Measurements from ENCODE around the gene LRSAM1. TPM values are rescaled to one million over a fixed set of nuclear protein-coding genes. Genes with fewer than 3 reads are reported as not detected.
A peak's percentile ranks its signal among the peaks of the same experiment; 100 is the strongest.

Gene LRSAM1
- total and polyA plus RNA-seq, 9 donors, result 9.0 to 28.5 (median 17.4) TPM

DNA sequence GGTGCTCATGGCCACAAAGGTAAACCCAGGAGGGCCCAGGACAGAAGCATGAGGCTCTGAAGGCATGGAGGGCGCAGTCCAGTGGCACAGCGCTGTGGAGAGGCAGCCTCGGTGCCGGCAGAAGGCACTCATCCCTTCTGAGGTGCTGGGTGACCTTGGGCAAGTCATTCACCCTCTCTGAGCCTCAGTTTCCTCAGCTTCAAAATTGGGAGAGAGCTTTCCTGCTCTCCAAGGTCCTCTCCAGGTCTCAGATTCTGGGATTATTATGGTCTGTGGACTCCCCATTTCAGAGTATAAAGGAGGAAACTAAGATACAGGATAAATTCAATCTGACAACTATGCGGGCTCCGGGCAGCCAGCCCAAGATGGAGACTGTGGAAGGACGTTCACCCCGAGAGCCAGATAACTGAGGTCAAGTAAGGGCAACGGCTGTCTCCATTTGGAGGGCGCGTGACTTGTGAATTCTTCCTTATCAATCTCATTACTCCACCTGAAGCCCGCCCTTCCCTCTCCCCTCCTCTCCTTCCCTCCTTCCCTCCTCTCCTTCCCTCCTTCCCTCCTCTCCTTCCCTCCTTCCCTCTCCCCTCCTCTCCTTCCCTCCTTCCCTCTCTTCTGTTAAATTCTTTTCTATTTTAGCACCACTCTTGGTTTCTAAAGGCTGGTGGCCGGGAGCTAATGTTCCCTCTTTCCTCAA is 58.1 kb downstream of the LRSAM1 start:
- Histone ChIP-seq H3K36me3 (no peaks in the 10 kb centered on the region), H3K4me1 (ENCODE audit: insufficient read depth) (peaks cover 7% of the 10 kb centered on the region), H3K4me3 (no peak overlapping the region), H3K27ac (peak overlapping the region; percentile 59 to 85), H3K27me3 (no peaks in the 10 kb centered on the region), H3K9me3 (no peaks in the 10 kb centered on the region)
- 23 to 28% (median 24%) methylated on average over 13 of the region's 13 CpGs for WGBS, 3 donors
- DNase-seq, result peak in 4 of 5 donors; percentile 63 to 84 (median 74)
- TF ChIP-seq EP300 (IDR thresholded peaks at IDR 0.05) (no peak), POLR2A (IDR thresholded peaks at IDR 0.05) (no peak)
- TF ChIP-seq, protein P1, sequence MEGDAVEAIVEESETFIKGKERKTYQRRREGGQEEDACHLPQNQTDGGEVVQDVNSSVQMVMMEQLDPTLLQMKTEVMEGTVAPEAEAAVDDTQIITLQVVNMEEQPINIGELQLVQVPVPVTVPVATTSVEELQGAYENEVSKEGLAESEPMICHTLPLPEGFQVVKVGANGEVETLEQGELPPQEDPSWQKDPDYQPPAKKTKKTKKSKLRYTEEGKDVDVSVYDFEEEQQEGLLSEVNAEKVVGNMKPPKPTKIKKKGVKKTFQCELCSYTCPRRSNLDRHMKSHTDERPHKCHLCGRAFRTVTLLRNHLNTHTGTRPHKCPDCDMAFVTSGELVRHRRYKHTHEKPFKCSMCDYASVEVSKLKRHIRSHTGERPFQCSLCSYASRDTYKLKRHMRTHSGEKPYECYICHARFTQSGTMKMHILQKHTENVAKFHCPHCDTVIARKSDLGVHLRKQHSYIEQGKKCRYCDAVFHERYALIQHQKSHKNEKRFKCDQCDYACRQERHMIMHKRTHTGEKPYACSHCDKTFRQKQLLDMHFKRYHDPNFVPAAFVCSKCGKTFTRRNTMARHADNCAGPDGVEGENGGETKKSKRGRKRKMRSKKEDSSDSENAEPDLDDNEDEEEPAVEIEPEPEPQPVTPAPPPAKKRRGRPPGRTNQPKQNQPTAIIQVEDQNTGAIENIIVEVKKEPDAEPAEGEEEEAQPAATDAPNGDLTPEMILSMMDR (IDR thresholded peaks at IDR 0.05), result no peak
- intact Hi-C loops (cut with DNase I), result loop anchor here (5.0 to 10.0 kb wide), 5 partner anchors 215 to 415 kb away; no protein-coding TSS in a partner anchor

GRCh38 chr9:127509955-127510299 is 58.6 kb downstream of the LRSAM1 start:
- 27 to 41% (median 28%) methylated on average over 15 of the region's 15 CpGs for WGBS, 3 donors
- H3K4me3 ChIP-seq, result no peak overlapping the region
- TF ChIP-seq EP300 (IDR thresholded peaks at IDR 0.05) (no peak), POLR2A (IDR thresholded peaks at IDR 0.05) (no peak)
- TF ChIP-seq, protein P1 (IDR thresholded peaks at IDR 0.05), result no peak
- no peaks in the 10 kb centered on the region for H3K36me3 ChIP-seq
- H3K27me3 ChIP-seq, result no peaks in the 10 kb centered on the region
- peak in 2 of 5 donors; percentile 41 to 61 for DNase-seq
- H3K27ac ChIP-seq, result peak overlapping the region; percentile 59 to 85
- intact Hi-C loops (cut with DNase I), result loop anchor here (5.0 to 10.0 kb wide), 6 partner anchors 215 to 415 kb away; no protein-coding TSS in a partner anchor
- peaks cover 7% of the 10 kb centered on the region for H3K4me1 ChIP-seq (ENCODE audit: insufficient read depth)
- no peaks in the 10 kb centered on the region for H3K9me3 ChIP-seq

- H3K36me3 ChIP-seq, result no peaks in the 10 kb centered on the region
Observed at GRCh38 chr9:127514468-127514867, 63.2 kb downstream of the LRSAM1 start.

DNA sequence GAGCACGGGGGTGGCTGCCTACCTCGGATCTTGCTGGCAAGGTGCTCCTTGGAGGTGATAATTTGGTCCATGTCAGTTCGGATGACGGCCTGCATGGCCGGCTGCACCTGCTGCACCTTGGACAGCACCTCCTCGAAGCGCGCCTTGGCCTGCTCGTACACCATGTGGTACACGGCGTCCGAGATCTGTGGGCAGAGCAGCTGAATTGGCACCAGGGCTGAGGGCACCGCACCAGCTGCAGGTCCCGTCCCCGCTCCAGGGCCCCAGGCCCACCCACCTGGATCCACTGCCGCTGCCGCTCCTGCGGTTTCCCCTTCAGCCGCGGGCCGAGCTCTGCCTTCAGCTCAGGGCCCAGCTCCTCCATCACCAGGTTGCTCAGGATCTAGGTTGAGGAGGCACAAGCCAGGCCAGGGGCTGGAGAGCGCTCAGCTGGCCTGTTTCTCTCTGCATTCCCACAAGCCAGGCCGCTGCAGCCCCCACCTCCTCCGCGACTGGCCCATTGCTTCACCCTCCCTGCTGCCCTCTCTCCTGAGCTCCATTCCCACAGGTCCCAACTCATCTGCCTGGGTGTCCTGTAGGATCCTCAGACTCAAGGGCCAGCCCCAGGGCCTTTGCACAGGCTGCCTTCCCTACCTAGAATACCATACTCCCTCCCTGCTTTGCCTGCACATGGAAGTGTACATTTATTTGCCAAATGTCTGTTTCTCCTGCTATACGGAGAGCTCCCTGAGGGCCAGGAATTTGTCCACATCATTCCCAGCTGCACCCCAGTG is 65.7 kb downstream of the LRSAM1 start:
- Histone ChIP-seq H3K36me3 (no peaks in the 10 kb centered on the region), H3K4me1 (ENCODE audit: insufficient read depth) (peaks cover 14% of the 10 kb centered on the region), H3K27ac (no peak overlapping the region), H3K27me3 (no peaks in the 10 kb centered on the region), H3K9me3 (no peaks in the 10 kb centered on the region), H3K4me3 (no peak overlapping the region)
- intact Hi-C loops (cut with DNase I), result no loop called here
- TF ChIP-seq EP300 (IDR thresholded peaks at IDR 0.05), result no peak
- TF ChIP-seq POLR2A (IDR thresholded peaks at IDR 0.05), result no peak
- TF ChIP-seq, protein P1 (IDR thresholded peaks at IDR 0.05), result no peak
- WGBS, 3 donors, result 88 to 91% (median 88%) methylated on average over 20 to 26 of the region's 26 CpGs
- DNase-seq, result no peak

More at GRCh38 chr9:127514468-127514867, 63.2 kb downstream of the LRSAM1 start:
- no peak overlapping the region for H3K4me3 ChIP-seq
- no peak for DNase-seq
- no peak for TF ChIP-seq EP300 (IDR thresholded peaks at IDR 0.05)
- no peak for TF ChIP-seq POLR2A (IDR thresholded peaks at IDR 0.05)
- TF ChIP-seq, protein P1 (IDR thresholded peaks at IDR 0.05), result no peak
- no peaks in the 10 kb centered on the region for H3K27me3 ChIP-seq
- 59 to 66% (median 65%) methylated on average over 2 of the region's 2 CpGs for WGBS, 3 donors
- peaks cover 6% of the 10 kb centered on the region for H3K4me1 ChIP-seq (ENCODE audit: insufficient read depth)
- intact Hi-C loops (cut with DNase I), result loop anchor here in 1 of 4 donors (5.0 kb wide), 1 partner anchor 308 kb away; no protein-coding TSS in a partner anchor
- H3K27ac ChIP-seq, result no peak overlapping the region
- H3K9me3 ChIP-seq, result no peaks in the 10 kb centered on the region
